NCI-H748 treated with DMSO at 0.1 percent for 48 hours (cell line): ENCODE results near the gene AQP5.

Experiments used
- DNase-seq: peaks from one replicate; lab custom pipeline; 2025; lab: John Stamatoyannopoulos, UW

AQP5 gene

DNA sequence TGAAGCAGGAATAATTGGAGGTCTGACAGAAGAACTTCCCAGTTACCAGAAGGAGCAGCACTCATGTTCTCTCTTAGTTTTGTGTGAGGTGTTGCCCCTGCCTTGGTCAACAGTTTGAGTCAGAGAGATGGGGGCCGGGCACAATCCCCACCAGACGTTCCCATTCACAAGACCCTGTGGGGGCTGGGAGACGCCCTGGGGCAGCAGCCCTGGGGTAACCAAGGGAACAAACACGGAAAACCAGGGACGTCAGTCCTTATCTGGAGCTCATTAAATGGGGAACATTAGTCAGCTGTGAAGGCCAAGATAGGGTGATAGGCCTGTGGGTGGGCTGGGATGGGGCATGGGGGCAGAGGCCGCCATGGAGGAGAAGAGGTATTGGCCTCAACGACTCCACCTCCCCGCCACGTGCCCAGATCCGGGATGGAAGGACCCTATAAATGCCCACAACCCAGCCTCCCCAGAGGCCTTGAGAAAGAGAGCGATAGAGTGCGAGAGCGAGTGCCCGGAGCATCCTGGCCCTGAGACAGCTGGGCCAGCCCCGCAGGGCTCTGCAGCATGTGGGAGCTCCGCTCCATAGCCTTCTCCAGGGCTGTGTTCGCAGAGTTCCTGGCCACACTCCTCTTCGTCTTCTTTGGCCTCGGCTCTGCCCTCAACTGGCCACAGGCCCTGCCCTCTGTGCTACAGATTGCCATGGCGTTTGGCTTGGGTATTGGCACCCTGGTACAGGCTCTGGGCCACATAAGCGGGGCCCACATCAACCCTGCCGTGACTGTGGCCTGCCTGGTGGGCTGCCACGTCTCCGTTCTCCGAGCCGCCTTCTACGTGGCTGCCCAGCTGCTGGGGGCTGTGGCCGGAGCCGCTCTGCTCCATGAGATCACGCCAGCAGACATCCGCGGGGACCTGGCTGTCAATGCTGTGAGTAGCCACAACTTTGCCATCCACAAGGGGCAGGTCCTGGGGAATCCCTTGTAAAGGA, 11.1 kb upstream of the AQP5 start, which contains the start of gene AQP2:
AQP2 (plus strand) TSS at position 465 of the 979 bp plus-strand sequence; CDS start at position 559, 94 bp downstream.
- no peak for DNase-seq

DNA sequence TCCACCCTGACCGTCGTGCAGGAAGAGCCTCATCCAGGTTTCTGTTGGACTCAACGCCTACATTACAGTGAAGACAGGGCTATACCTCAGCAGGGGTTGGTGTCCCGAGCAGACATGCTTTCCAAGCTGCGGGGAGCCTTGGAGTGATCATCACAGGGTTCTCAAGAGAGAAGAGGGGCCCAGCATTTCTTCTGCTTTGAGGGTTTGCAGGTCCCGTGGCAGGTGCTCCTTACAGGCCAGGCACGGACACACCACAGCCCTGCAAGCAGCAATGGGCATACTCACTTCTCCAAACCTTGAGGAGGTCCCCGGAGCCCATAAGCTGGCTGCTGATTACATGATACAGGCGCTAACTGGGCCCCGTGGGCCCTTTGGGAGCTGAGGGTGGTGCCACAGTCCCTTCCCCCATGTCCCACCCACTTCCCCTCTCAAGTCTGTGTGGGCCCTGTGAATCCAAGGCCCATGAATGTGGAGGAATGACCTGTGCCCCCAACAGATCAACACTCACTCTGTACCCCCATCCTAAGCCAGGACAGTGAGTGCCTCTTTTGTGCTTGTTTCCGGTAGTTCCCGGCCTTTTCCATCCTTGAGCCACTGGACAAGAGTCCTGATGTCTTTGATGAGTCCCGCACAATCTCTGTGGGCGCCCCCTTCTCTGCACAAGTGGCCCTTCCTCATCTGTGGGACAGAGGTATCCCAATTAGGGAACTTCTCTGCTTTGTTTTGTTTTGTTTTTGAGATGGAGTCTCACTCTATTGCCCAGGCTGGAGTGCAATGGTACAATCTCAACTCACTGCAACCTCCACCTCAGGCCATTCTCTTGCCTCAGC, 10.0 kb upstream of the AQP5 start:
- DNase-seq, result no peak

DNA sequence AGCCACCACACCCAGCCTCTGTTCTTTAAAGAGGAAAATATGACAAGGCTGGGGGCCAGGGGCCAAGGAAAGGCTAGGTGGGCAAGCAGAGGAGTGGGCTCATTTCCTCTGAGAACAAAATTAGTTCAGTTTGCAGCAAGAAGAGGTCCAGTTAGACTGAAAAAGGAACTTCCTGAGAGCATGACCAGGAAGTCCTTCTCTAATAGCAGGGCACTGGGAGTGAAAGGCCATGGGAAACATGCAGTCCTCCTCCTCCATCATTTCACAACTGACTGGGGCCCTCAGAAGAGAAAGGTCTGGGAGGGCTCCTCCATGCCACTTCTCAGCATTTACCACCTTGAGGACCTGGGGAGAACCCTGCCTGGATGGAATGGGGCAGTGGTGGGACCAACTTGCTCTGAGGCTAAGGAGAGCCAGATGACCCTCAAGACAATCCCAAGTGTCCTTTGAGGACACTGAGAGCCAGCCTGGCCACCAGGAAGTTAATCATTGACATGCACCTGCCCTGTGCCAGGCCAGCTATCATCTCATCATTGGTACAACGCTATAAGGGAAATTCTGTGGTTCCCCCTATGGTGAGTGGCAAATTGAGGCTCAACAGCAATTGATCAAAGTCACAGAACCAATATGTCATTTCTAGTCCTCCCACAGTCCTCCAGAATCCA, 9.1 kb upstream of the AQP5 start:
- no peak for DNase-seq

DNA sequence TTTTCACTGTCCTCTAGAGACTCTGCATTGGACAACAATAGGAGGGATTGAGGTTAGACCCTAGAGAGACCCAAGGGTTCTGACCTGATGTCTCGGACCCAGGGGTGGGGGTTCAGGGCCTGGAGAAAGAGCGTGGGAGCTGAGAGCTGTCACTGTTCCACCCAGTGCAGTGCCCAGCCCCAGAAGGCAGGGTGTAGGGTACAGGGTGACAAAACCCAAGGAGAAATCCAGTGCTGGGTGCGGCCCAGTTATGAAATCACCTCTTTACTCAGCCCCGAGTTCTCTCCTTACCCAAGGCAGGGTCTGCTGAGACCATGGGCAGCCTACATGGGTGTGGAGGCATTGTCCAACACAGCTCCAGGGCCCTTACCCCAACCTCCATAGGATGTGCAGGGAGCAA, 8.5 kb upstream of the AQP5 start:
- no peak for DNase-seq

DNA sequence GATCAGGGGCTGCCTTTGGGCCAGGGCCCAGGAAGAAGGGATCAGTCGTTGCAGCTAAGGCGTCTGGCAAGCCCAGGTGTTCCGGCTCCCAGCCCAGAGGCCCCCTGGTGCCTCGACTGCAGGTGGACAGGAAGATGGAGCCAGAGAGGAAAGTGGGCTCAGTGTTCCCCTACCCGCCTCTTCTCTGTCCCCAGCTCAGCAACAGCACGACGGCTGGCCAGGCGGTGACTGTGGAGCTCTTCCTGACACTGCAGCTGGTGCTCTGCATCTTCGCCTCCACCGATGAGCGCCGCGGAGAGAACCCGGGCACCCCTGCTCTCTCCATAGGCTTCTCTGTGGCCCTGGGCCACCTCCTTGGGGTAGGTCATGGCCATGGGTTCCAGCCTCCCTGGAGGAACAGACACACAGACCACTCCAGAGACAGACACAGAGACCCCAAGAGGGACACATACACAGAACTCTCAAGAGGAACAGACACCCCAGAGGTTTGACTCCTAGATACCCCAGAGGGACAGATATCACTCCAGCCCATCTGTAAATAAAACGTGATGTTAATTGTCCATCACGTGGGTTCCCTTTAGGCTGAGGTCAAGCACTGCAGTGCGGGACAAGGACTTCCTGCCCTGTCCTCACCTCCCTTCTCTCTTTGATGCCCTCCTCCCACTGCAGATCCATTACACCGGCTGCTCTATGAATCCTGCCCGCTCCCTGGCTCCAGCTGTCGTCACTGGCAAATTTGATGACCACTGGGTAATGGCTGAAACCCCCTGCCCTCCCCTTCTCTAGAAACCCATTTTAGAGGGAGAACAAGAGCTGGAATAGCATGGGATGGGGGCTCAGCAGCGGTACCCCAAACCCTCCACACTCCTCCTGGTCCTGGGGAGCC, 7.5 kb upstream of the AQP5 start:
- DNase-seq, result no peak

DNA sequence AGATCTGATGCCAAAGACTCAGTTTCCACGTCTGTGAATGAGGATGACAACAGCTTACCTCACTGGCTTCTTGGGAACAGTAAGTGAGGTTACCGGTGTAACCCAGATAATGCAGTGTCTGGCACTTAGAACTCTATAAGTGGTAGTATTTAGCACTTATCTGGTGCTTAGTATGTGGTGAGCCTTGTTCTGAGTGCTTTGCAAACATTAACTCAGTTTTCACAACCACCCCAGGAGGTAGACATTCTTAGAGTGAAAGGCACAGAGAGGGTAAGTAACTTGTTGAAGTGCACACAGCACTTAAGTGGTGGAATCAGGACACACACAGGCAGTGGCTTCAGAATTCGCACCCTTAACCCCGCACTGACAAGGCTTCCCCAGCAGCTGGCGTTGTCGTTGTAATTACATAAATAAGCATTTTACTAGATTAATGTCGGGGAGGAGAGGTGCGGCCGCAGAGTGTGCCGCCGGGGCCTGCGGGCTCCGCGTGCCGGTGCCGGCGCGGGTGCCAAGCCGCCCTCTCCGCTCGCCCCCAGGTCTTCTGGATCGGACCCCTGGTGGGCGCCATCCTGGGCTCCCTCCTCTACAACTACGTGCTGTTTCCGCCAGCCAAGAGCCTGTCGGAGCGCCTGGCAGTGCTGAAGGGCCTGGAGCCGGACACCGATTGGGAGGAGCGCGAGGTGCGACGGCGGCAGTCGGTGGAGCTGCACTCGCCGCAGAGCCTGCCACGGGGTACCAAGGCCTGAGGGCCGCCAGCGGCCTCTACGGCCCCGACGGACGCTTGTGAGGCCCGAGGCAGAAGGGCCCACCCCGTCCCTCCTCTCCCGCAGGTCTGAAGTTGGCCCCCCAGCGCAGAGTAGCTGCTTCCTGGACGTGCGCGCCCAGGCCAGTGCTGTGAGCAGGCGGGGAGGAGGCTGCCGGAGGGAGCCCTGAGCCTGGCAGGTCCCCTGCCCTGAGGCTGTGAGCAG, 6.5 kb upstream of the AQP5 start:
- no peak for DNase-seq

DNA sequence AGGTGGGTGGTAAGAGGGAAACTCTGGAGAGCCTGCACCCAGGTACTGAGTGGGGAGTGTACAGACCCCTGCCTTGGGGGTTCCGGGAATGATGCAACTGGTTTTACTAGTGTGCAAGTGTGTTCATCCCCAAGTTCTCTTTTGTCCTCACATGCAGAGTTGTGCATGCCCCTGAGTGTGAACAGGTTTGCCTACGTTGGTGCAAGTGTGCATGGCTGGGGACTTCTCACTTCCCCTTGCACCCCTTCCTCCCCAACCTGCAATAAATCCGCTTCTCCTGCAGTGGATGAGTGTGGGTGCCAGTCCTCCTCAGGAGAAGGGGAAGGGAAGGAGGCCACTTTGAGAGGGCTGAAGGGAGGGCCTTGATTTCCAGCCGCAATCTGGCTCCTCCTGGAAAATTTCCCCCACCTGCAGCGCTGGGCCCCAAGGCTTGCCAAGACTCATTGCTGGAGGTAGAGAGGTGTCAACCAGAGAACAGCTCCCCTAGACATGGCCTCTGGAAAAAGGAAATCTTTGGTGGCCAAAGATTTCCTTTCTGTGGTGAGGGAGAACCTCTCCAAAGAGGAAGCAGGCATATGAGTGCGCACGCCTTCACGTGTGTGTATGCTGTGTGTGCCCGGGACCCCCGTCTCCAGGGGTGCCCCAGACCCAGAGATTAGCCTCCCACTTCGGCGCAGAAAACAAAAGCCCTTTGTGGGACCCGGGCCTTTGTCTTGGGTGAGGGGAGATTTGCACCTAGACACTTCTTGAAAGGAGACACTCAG, 5.6 kb upstream of the AQP5 start:
- DNase-seq, result no peak

DNA sequence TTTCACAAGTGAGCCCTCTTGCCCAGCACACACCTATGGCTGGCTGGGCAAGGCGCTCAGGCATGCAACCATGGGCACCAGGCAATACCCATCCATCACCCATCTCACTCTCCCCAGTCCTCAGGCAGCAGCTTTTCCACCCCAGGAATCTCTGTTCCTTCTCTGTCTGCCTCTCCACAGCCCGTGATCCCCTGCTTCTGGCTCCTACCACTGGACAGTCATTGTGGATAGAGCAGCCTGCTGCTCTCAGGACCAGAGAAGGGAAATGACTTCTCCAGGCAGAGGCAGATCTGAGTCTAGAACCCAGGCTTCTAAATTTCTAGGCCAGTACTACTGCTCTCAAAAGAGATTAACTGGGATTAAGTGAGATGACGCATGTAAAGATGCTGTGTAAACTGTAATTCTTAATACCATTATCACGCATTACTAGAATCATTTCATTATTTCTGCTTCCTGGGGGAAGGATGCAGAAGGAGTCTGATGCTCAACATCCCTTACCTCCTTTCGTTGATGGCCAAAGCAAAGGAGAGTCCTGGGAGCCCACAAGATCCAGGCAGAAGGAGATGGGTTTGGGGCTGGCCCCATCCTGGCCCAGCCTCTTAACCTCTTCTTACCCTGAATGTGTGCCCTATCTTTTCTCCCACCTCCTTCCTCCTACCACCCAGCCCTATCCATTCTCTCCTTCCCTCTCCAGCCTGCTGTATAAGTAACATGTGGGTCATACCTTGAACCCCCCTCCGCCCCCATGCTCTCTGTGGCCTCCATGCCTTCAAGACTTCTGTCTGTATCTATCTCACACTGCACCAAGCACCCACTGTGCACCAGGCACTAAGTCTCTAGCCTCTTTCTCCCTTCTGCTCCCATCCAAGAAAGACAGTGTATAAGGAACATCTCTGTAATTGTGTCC, 4.8 kb upstream of the AQP5 start:
- no peak for DNase-seq

DNA sequence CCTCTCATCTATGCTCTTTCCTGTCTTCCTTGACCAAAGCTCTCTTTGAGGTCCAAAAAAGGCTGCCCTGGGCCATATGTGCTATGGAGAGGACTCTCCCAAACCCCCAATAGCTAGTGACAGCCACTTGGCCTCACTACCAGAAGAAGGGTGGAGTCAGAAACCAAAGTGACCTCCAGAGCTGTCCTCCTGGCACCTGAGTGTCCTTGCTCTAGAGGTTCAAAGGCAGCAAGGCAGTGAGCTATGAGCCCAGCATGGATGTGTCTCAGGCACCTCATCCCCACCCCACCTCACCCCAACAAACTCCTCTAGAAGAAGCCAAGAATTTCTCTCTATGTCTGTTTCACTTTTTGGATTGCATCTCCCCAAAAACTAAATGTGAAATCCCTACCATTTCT, 4.1 kb upstream of the AQP5 start:
- DNase-seq, result no peak

DNA sequence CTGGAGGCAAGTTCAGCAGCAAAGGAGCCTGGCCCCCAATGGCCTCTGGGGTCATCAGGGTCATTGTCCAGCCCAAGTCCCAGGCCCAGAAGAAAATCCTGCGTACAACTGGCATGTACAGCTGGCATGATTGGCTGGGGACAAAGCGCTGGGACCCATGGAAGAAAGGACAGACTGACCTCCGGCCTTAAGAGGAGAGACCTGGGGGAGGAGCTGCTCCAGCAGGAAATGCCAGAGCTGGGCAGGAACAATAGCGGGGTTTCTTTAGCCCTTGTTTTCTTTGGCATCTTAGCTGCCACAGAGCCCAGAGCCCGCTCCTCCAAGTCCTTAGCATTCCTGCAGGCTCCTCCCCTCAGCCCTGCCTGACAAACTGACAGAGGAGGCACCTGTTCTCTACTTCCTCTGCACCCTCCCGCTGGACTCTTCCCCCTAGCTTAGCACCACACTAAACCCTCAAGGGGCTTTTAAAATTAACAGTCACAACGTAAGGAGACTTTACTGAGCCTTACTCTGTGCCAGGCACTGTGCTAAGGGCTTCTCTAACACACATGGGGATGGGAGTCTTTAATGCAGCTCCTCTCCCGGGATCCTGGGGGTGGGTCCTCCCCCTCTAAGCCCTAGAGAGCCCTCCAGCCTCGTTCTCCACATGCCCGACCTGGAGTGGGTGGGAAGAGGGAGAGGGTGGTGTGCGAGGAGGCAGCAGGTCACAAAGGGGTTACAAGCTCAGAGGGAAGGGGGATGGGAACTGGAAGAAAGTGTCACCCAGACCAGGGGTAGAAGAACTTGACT, 1.8 kb upstream of the AQP5 start:
- no peak for DNase-seq

DNA sequence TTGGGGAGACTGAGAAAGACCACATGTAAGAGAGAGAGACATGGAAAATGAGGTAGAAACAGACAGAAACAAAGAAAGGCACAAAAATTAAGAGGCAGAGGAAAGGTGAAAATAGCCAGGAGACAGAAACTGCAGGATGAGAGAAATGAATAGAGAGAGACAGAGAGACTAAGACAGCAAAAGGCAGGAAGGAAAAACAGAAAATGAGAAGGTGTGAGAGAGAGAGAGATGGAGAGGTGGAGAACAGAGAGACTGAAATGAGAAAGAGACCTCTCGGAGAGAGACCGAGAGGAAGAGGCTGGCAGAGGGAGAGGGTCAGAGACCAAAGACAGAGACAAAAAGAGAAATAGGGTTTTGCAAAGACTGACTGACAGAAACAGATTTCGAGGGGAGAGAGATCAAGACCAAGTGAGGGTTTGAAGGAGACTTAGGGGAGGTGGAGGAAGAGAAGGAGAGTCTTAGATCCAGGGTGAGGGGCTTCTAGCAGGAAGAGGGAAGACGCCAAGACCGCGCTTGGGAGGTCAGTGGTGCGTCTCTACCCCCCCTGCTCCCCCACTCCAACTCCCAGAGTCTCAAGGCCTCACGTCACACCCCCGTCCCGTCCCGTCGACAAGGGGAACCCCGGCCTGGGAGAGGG, 1.1 kb upstream of the AQP5 start:
- DNase-seq, result no peak

DNA sequence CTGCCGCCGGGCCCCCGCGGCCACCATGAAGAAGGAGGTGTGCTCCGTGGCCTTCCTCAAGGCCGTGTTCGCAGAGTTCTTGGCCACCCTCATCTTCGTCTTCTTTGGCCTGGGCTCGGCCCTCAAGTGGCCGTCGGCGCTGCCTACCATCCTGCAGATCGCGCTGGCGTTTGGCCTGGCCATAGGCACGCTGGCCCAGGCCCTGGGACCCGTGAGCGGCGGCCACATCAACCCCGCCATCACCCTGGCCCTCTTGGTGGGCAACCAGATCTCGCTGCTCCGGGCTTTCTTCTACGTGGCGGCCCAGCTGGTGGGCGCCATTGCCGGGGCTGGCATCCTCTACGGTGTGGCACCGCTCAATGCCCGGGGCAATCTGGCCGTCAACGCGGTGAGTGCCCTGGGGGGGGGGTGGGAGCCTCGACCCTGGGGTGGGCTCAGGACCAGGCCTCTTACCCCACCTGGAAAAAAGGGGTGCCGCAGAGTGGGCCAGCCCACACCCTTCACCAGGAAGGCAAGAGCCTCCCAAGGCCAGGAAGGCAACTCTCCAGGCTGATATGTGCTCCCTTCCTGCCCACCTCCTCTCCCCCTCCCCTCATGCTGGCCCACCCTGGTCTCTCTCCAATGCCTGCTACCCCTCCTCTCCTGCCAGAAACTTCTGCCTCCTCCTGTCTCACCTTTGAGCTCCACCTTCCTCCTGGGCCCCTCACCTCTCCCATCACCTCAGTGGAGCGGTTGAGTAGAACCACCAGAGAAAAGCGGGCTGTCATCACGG, 507 bp downstream of the AQP5 start:
- DNase-seq, result no peak

DNA sequence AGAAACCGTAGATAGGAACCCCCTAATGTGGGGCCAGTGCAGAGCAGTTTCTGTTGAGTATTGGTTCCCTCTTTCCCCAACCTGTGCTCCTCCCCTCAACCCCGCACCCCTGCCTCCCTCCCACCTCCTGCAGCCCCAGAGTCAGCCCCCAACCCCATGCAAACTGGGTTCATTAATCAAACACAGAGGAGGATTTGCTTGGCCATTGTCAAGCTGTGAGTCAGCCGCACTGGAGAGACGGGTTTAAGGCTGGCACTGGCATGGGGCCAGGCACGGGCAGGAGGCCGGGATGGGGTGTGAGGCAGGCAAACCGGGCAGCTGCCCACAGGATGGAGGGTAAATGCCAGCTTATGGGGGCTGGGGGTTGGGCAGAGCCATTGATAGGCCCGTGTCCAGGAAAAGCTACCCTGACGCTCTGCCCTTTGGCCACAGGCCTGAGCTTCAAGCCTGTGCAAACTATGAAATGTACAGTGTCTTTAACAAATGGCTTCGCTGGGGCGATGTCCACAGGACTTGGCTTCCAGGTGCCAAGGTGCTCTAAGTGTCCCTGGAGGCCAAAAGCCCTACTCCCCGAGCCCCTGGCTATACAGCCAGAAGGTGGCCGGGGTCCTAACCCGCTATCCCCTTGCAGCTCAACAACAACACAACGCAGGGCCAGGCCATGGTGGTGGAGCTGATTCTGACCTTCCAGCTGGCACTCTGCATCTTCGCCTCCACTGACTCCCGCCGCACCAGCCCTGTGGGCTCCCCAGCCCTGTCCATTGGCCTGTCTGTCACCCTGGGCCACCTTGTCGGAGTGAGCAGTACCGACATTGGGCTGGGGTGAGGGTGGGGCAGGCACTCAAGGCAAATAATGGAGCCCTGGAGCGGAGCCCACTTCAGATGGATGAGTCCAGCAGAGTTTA, 1.4 kb downstream of the AQP5 start:
- no peak for DNase-seq

DNA sequence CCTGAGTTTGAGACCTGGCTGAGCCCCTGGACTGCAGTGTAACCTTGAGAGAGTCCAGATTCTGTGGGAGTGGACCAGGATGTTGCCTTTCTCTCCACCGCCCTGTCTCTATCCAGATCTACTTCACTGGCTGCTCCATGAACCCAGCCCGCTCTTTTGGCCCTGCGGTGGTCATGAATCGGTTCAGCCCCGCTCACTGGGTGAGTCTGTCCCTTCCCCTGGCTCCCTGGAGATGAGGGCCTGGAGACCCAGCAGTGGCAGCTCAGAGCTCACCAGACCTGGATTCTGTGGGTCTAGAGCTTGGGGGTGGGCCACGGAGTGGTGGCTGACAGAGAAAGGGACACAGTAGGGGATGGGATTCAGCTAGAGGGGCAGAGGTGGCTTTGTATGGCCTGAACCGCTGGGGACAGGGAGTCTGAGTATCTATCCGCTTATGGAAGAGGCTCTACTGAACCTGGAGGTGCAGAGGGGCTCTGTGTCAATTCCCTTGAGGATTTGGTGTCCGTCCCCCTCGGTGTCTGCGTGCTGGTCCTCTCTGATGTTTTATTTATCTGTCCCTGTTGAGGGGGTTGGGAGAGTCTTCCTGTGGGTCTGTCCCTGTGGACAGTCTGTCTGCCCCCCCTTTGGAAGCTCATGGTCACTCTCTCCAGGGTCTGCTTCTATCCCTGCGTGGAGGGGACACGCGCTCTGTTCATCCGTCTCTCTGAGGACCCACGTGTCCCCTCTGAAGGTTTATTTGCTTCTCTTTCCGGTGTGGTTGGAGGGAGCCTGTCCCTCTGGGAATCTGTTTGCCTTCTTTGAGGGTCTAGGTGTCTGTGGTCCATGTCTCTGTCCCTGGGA, 2.5 kb downstream of the AQP5 start:
- no peak for DNase-seq
